Measurements from ENCODE around the gene TP53I3.

TP53I3 gene

DNA sequence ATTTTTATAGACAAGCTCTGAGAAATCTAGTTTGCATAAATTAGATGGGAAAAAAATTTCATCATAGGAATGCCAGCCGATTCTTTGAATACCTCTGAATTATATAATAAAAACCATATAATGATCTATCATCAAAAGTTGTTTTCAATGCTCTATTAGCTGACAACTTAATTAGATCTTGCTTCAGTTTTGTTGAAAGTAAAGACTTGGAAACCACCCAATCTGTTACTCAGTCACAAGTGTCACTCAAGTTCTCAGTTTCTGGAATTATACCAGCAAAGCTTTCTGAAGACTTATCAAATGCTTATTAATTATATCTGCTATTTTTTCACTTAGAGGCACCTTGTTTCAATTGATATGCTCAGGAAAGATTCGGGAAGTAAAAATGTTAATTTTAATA, 17.4 kb upstream of the TP53I3 start:
- TF ChIP-seq EP300 (IDR thresholded peaks at IDR 0.05; ENCODE audit: borderline replicate concordance): no peak
- no peak for TF ChIP-seq TEAD4 (IDR thresholded peaks at IDR 0.05)
- no peak for TF ChIP-seq ZBTB7A (IDR thresholded peaks at IDR 0.05; ENCODE audit: low read depth)
- TF ChIP-seq YY1 (IDR thresholded peaks at IDR 0.05; ENCODE audit: low read depth): no peak
- no peak for TF ChIP-seq EGR1 (IDR thresholded peaks at IDR 0.05)

DNA sequence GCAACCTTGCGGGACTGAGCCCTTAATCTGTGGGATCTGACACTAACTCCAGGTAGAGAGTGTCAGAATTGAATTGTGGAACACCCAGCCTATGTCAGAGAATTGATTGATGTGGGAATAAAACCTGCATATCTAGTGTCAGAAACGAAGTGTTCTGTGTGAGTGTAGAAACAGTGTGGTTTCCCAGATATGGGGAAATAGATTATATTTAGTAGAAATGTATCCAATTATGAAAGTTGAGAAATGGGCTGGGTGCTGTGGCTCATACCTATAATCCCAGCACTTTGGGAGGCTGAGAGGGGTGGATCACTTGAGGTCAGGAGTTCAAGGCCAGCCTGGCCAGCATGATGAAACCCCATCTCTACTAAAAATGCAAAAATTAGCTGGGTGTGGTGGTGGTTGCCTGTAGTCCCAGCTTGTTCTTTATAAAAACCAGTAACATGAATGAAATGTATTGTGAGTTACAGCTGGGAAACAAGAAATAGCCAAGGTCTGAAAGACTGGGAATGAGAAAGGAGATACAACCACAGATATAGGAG, 4.3 kb upstream of the TP53I3 start:
- TF ChIP-seq CEBPB (IDR thresholded peaks at IDR 0.05) (no peak), TAF1 (IDR thresholded peaks at IDR 0.05; ENCODE audit: low read depth) (no peak), EGR1 (IDR thresholded peaks at IDR 0.05) (no peak), TCF12 (IDR thresholded peaks at IDR 0.05; ENCODE audit: low read depth) (no peak)

DNA sequence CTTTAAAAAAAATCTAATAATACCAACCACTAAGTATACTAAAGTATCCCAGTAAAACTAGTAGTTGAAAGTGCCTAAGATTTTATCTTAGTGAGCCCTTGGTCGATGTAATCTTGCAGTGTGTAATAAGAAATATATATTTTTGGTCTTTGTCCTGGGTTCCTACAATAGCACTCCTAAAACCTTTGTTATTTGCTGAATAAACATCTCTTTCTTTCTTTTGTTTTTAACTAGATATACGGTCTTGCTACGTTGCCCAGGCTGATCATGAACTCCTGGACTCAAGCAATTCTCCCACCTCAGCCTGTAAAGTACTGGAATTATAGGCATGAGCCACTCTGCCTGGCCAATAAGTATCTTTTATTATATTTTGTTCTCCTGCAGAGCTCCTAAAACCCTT, 2.4 kb upstream of the TP53I3 start:
- TF ChIP-seq CEBPB (IDR thresholded peaks at IDR 0.05): no peak
- TF ChIP-seq YY1 (IDR thresholded peaks at IDR 0.05; ENCODE audit: low read depth): no peak

DNA sequence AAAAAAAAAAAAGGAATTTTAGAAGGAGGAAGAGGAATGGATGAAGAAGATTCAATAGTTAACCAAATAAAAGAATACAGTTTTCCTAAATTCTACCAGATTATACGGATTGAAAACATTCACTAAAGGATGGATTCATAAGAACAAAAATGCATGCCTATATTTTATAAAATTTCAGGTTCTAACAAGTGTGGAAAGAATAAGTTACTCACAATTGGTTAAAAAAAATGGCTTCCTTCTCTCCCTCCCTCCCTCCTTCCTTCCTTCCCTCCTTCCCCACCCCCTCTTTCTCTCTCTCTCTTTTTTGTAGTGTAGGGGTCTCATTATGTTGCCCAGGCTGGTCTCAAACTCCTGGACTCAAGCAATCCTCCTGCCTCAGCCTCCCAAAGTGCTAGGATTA, 1.6 kb upstream of the TP53I3 start:
- no peak for TF ChIP-seq RAD21 (IDR thresholded peaks at IDR 0.05; ENCODE audit: low read depth)
- TF ChIP-seq TCF12 (IDR thresholded peaks at IDR 0.05; ENCODE audit: low read depth): no peak
- TF ChIP-seq TAF1 (IDR thresholded peaks at IDR 0.05; ENCODE audit: low read depth): no peak
- TF ChIP-seq YY1 (IDR thresholded peaks at IDR 0.05; ENCODE audit: low read depth): no peak
- TF ChIP-seq, protein P1, sequence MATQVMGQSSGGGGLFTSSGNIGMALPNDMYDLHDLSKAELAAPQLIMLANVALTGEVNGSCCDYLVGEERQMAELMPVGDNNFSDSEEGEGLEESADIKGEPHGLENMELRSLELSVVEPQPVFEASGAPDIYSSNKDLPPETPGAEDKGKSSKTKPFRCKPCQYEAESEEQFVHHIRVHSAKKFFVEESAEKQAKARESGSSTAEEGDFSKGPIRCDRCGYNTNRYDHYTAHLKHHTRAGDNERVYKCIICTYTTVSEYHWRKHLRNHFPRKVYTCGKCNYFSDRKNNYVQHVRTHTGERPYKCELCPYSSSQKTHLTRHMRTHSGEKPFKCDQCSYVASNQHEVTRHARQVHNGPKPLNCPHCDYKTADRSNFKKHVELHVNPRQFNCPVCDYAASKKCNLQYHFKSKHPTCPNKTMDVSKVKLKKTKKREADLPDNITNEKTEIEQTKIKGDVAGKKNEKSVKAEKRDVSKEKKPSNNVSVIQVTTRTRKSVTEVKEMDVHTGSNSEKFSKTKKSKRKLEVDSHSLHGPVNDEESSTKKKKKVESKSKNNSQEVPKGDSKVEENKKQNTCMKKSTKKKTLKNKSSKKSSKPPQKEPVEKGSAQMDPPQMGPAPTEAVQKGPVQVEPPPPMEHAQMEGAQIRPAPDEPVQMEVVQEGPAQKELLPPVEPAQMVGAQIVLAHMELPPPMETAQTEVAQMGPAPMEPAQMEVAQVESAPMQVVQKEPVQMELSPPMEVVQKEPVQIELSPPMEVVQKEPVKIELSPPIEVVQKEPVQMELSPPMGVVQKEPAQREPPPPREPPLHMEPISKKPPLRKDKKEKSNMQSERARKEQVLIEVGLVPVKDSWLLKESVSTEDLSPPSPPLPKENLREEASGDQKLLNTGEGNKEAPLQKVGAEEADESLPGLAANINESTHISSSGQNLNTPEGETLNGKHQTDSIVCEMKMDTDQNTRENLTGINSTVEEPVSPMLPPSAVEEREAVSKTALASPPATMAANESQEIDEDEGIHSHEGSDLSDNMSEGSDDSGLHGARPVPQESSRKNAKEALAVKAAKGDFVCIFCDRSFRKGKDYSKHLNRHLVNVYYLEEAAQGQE (IDR thresholded peaks at IDR 0.05; ENCODE audit: low read depth): no peak
- TF ChIP-seq, protein P2, sequence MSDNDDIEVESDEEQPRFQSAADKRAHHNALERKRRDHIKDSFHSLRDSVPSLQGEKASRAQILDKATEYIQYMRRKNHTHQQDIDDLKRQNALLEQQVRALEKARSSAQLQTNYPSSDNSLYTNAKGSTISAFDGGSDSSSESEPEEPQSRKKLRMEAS (IDR thresholded peaks at IDR 0.05): no peak
- TF ChIP-seq, protein P3, sequence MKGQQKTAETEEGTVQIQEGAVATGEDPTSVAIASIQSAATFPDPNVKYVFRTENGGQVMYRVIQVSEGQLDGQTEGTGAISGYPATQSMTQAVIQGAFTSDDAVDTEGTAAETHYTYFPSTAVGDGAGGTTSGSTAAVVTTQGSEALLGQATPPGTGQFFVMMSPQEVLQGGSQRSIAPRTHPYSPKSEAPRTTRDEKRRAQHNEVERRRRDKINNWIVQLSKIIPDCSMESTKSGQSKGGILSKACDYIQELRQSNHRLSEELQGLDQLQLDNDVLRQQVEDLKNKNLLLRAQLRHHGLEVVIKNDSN (IDR thresholded peaks at IDR 0.05): no peak
- no peak for TF ChIP-seq FOXM1 (IDR thresholded peaks at IDR 0.05; ENCODE audit: borderline replicate concordance, low read depth)
- no peak for TF ChIP-seq EGR1 (IDR thresholded peaks at IDR 0.05)
- TF ChIP-seq CREB1 (IDR thresholded peaks at IDR 0.05; ENCODE audit: low read depth): no peak

DNA sequence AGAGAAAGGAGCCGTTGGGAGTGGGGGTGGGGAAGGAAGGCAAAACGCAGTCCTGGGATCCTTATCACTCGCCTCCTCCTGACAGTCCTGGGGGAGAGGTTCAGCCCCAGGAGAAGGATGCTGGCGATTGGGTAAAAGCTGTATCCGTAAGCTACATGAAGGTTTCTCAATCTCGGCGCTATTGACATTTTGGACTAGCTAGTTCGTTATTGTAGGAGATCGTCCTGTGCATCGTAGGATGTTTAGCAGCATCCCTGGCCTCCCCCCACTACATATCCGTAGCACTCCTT, 511 bp upstream of the TP53I3 start:
- TF ChIP-seq TEAD4 (IDR thresholded peaks at IDR 0.05) (no peak), CREB1 (IDR thresholded peaks at IDR 0.05; ENCODE audit: low read depth) (no peak), EP300 (IDR thresholded peaks at IDR 0.05; ENCODE audit: borderline replicate concordance) (no peak), YY1 (IDR thresholded peaks at IDR 0.05; ENCODE audit: low read depth) (no peak), FOXM1 (IDR thresholded peaks at IDR 0.05; ENCODE audit: borderline replicate concordance, low read depth) (no peak), TCF12 (IDR thresholded peaks at IDR 0.05; ENCODE audit: low read depth) (no peak), CEBPB (IDR thresholded peaks at IDR 0.05) (no peak), RAD21 (IDR thresholded peaks at IDR 0.05; ENCODE audit: low read depth) (no peak), ZBTB7A (IDR thresholded peaks at IDR 0.05; ENCODE audit: low read depth) (no peak), TAF1 (IDR thresholded peaks at IDR 0.05; ENCODE audit: low read depth) (no peak), EGR1 (IDR thresholded peaks at IDR 0.05) (no peak), NFIC (IDR thresholded peaks at IDR 0.05) (no peak)
- TF ChIP-seq, protein P2 (IDR thresholded peaks at IDR 0.05): no peak
- TF ChIP-seq, protein P1 (IDR thresholded peaks at IDR 0.05; ENCODE audit: low read depth): no peak
- TF ChIP-seq, protein P3 (IDR thresholded peaks at IDR 0.05): no peak

DNA sequence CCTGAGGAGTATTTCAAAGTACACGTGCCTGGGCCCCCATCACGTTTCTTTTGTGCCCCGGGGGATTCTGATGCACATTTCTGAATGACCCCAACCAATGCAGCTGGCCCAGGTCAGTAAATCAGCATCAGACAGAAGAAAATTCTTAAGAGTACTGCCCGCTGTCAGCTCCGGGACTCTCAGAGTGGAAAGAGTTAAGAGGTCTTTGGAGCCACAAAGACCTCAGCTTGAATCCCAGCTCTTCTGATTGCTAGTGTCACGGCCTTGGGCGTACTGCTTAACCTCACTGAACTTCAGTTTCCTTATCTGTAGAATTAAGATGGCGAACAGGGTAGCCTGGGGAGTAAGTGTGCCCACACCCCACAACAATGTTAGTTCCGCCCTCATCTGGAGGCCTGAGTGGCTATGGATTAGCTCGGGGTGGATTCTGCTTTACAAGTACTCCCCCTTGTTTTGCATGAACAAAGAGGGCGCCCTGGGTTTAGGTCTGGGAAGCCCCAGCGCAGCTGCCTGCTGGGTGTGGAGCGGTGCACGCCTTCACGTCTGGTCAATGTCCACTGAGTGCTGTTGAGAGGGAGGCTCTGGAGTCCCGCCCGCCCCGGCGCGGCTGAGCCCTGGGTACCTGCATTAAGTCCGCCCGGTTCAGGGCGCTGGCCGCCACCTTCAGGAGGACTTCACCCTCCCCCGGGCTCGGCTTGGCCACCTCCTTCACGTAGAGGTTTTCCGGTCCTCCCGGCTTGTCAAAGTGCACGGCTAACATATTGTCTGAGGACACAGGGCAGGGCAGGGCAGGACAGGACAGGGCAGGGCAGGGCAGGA, 858 bp downstream of the TP53I3 start:
- TF ChIP-seq, protein P3 (IDR thresholded peaks at IDR 0.05): no peak
- TF ChIP-seq EGR1 (IDR thresholded peaks at IDR 0.05) (no peak), TAF1 (IDR thresholded peaks at IDR 0.05; ENCODE audit: low read depth) (no peak), TEAD4 (IDR thresholded peaks at IDR 0.05) (no peak), EP300 (IDR thresholded peaks at IDR 0.05; ENCODE audit: borderline replicate concordance) (no peak), CEBPB (IDR thresholded peaks at IDR 0.05) (no peak), YY1 (IDR thresholded peaks at IDR 0.05; ENCODE audit: low read depth) (peak; percentile 78), FOXM1 (IDR thresholded peaks at IDR 0.05; ENCODE audit: borderline replicate concordance, low read depth) (peak; percentile 6; the same call in 1 of the 2 replicates), TCF12 (IDR thresholded peaks at IDR 0.05; ENCODE audit: low read depth) (peak; percentile 29; the same call in 1 of the 2 replicates), CREB1 (IDR thresholded peaks at IDR 0.05; ENCODE audit: low read depth) (no peak), ZBTB7A (IDR thresholded peaks at IDR 0.05; ENCODE audit: low read depth) (no peak)

Data from Ishikawa (cell line).